ENCODE data around the gene CARD9.
"Not testable (repeated sequence)": the region's sequence is repeated elsewhere in the genome, so short reads cannot be mapped to it uniquely, and the experiment has no call there.

The CARD9 gene

GRCh38 chr9:136324501-136325300, 48.8 kb downstream of the CARD9 start:
- DNase-seq (ENCODE audit: low spot score): no peak

- no peak for DNase-seq (ENCODE audit: low spot score)
Observed at GRCh38 chr9:136323371-136323789, 50.1 kb downstream of the CARD9 start.

DNA sequence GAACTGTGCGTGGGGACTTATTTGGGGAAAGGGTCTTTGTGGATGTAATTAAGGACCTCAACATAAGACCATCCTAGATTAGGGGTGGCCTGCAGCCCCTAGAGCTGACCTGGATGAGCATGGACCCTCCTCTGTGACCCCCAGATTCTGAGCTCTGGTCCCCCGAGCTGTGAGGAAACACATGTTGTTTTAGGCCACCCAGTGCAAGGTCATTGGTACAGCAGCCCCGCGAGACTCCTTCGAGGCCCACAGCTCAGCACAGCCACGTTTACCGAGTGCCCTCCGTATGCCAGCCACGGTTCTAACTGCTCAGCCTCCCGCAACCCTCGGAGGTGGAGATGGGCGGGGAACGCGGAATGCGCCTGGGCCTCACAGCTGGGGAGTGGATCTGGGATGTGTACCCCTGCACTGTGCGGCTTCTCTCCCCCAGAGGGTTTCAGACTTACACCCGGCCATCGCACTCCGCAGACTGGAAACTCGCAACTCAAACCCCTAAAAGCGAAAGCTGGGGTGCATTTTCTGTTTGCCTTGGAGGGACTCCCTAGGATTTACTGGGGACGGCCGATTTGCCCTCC, 50.6 kb downstream of the CARD9 start:
- no peak for DNase-seq (ENCODE audit: low spot score)

DNA sequence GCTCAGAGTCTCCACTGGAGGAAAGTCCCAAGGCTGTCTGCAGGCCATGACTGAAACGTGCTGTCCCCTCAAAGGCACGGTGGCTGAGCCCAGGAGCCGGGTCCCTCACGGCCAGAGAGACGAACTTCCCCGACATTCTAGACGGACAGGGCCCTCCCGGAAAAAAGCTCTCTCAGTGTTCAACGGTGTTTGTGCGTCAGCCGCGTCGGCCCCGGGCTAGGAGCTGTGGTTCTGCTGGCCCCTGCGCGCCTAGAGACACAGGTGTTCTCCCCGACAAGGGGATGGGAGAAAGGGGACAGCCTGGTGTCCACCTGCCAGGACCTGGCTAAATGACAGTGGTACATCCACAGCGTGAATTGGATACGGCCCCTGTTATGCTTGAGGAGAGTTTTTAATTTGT, 51.9 kb downstream of the CARD9 start:
- DNase-seq (ENCODE audit: low spot score): no peak

GRCh38 chr9:136320972-136321371, 52.5 kb downstream of the CARD9 start:
- DNase-seq (ENCODE audit: low spot score): not testable (repeated sequence)

GRCh38 chr9:136319955-136320354, 53.5 kb downstream of the CARD9 start:
- DNase-seq (ENCODE audit: low spot score): not testable (repeated sequence)

DNA sequence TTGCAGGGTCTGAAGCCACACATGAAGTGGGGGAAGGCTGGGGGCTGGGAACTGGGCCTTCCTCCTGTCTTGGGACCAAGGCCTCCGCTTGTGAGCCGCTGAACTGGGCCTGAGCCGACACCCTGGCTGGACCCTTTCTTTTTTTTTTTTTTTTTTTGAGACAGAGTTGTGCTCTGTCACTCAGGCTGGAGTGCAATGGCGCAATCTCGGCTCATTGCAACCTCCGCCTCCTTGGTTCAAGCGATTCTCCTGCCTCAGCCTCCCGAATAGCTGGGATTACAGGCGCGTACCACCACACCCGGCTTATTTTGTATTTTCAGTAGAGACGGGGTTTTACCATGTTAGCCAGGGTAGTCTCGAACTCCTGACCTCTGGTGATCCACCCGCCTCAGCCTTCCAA, 54.2 kb downstream of the CARD9 start:
- DNase-seq (ENCODE audit: low spot score): not testable (repeated sequence)

GRCh38 chr9:136318776-136319241, 54.7 kb downstream of the CARD9 start:
- DNase-seq (ENCODE audit: low spot score): no peak

DNA sequence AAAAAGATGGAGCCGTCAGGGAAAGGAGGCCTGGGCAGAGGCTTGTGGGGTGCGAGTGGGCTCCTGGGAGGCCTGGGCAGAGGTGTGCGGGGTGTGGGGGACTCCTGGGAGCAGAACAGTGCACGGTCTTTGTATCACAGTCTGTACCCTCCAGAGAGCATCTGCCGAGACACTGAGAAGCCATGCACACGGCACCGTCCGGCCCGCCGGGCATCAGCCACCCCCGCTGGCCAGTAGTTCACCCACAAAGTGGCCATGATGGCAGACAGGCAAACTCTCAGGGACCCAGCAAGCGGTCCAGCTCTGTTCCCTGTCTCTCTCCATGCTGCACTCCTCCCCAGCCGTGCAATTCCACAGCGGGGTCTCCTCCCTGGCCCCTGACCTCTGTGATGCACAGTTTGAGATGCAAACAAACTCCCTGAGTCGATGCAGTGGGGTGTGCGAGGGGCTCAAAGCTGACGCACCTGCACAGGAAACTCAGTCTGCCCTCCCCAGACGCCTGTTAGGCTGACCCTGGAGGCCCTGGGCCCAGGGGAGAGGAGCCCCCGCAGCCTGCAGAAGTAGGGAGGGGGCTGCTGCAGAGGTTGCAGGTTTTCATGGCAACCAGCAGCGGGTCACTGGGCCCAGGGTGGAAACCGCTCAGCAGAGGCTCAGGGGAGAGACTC, 55.2 kb downstream of the CARD9 start:
- DNase-seq (ENCODE audit: low spot score): no peak

GRCh38 chr9:136317695-136318094, 55.8 kb downstream of the CARD9 start:
- DNase-seq (ENCODE audit: low spot score): no peak

- DNase-seq (ENCODE audit: low spot score): no peak
Observed at GRCh38 chr9:136316896-136317676, 56.4 kb downstream of the CARD9 start.

GRCh38 chr9:136316271-136316751, 57.2 kb downstream of the CARD9 start:
- DNase-seq (ENCODE audit: low spot score): no peak

GRCh38 chr9:136314944-136315343, 58.5 kb downstream of the CARD9 start:
- DNase-seq (ENCODE audit: low spot score): no peak

DNA sequence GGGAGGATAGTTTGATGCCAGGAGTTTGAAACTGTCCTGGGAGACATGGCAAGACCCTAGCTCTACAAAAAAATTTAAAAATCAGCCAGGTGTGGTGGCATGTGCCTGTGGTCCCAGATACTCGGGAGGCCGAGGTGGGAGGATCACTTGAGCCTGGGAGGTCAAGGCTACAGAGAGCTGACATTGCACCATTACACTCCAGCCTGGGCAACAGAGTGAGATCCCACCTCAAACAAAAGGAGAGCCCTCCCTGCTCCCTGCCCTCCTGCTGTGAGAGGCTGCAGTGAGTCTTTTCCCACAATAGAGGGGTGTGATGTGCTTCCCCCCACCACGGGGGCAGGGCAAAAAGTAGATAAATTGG, 59.4 kb downstream of the CARD9 start:
- DNase-seq (ENCODE audit: low spot score): no peak
